CD4-positive, alpha-beta T cell treated with Interleukin-4 for 1 hour (primary cell): ENCODE data around the gene DGKI.
"Not testable (repeated sequence)": the region's sequence is repeated elsewhere in the genome, so short reads cannot be mapped to it uniquely, and the experiment has no call there.

Experiments used
- DNase-seq, 2 donors: peaks; one replicate each; pipeline ENCODE4 v3.0.0-alpha.2; 2020 to 2022

Gene DGKI

GRCh38 chr7:137454767-137455166 is 392.0 kb downstream of the DGKI start:
- DNase-seq, result no peak

DNA sequence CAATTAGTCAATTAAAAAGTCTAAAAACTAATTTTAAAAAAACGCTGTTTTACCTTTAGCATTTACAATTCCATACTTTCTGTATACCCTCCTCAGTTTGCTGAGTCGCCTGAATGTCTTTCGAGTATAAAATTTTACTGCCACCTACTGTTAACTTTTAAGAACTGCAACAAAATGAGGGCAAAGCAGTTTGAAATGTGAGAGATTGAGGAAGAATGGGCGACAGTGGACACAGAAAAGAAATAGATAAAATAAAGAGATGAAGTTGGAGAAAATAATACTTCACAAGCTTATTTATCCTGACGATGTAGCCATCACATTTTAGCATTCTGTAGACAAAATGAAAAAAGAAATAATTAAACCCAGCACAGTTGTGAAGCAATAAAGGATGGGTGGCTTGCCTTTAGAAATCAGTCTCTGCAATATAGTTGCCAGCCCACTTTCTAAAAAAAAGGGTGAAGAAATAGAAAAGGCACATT is 392.5 kb downstream of the DGKI start:
- DNase-seq, result peak in 1 of 2 donors; percentile 36

DNA sequence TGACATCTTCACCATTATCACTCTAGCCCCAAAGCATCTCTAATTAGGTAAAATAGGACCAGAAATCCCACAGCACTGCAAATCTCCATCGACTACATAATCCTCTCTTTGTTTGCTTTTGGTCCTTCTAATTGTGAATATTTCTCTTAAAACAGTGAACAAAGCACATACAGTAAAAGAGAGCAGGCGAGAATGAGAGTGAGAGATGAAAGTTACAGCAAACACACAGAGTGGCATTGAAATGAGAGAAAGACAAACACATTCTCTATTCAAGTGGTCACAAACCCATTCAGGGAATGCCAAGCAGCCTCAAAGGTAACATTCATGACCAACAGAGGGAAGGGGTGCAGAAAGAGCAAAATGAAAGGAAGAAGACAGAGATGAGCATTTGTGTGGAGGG is 393.4 kb downstream of the DGKI start:
- DNase-seq, result no peak

DNA sequence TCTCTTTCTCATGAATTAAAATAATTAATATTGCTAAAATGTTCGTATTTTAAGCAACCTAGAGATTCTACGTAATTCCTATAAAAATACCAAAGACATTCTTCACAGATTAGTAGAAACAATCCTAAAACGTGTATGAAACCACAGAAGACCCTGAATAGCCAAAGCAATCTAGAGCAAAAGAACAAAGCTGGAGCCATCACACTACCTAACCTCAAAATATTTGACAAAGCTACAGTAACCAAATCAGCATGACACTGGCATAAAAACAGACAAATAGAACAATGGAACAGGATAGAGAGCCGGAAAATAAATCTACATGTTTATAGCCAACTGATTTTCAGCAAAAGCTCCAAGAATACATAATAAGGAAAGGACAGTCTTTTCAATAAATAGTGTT is 397.8 kb downstream of the DGKI start:
- no peak for DNase-seq

GRCh38 chr7:137448572-137448971 is 398.2 kb downstream of the DGKI start:
- not testable (repeated sequence) for DNase-seq

DNA sequence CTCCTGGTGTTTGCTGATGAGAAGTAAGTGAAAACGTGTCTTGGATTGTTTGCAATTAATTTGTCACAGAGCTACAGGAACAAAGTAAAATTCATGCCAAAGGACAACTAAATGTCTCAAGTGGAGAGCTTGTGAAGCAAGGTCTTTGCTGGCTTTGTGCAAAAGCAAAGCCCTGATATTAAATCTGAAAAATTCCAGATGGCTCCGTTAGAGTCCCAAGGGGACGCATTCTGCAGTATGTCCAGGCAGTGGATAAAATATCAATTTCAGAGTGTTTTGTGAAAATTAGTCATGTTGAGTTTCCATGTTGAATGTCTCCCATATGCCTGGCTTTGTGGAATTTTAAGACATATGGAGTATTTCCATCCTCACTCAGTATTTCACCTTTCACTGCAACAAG is 400.7 kb downstream of the DGKI start:
- no peak for DNase-seq

DNA sequence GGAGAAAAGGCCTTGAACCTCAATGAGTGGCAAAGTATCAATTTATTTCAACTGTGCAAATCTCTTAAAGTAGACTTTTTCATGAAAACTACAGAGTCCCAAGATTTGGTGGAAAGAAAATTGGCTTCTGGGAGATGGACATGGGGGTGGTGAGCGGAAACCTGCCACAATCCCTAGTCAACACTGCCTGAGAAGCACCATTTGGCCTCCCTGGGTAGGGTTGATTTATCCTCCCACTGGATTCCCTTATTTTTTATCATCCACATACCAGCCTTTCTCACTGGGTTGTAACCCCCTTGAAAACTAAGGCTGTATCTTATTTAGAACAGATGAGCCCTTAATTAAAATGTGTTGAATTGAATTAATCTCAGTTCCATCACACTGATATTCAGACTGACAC is 401.5 kb downstream of the DGKI start:
- no peak for DNase-seq

- DNase-seq, result no peak
These were observed 403.2 kb downstream of the DGKI start for GRCh38 chr7:137443616-137444015.

DNA sequence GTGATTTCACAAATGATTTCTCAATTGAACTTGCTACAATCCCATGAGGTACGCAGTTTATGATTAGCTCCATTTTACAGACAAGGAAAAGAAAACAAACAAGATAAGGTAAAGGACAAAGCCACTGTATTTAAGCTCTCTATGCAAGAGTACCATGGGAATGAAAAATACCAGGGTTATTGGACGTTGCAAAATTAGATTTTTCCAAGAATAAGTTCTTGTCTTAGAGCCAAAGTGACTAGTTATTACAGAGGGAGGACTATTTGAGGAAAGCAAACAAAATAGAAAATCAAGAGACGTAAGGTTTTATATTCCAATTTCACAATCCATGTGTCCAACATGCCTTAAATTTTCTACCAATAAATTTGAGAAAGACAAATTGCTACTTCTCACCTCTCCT is 405.3 kb downstream of the DGKI start:
- DNase-seq, result no peak

- DNase-seq, result no peak
These were observed 406.6 kb downstream of the DGKI start for GRCh38 chr7:137439829-137440825.

- DNase-seq, result no peak
These were observed 411.8 kb downstream of the DGKI start for GRCh38 chr7:137434946-137435345.

DNA sequence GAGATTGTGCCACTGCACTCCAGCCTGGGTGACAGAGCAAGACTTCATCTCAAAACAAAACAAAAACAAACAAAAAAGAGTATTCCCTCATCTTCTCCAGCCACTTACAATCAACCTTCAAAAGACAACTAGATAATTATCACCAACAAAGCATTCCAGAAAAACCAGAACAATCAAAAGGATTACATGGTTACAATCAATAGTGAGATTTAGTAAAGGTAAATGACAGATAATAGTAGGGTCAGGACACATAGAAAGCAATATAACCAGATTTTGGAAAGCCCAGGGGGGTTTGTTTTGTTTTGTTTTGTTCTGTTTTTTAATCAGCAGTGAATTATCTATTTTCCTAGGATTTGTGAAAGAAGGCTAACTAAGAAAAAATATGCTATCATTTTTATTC is 412.2 kb downstream of the DGKI start:
- DNase-seq, result no peak

DNA sequence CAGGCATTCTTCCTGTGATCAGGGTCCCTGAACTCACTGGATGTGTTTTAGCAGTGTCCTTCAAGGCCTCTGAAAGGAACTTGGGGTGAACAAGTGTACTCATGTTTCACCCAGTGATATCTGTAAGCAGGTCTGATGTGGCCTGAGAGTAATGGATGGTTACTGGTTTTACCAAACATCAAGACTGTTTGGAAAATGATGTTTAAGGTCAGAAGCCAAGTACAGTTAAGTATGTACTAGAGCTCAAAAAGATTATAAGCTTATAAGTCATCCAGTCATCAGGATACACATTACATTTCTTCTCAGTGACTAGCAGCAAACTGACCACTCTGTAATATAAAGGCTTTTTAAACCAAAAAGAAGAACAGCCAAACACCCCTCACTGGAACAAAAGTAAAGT is 423.5 kb downstream of the DGKI start:
- DNase-seq, result no peak

DNA sequence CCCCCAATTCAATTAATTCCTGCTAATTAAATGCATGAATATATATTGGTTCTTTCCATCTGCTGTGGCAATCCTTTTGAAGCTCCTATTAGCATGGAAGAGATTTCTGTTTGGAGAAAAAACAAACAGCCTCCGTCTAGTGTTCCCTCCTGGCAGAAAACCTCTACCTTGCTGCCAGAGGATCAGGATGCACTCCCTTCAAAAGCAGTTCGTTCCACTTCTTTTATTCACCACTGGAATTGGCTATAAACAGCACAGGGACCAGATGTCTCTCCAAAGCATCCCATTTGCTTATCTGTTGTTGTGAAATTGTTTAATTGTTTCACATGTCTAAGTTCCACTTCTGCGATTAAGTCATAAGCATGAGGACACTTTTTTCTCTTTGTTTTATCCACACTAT is 425.4 kb downstream of the DGKI start:
- DNase-seq, result no peak

DNA sequence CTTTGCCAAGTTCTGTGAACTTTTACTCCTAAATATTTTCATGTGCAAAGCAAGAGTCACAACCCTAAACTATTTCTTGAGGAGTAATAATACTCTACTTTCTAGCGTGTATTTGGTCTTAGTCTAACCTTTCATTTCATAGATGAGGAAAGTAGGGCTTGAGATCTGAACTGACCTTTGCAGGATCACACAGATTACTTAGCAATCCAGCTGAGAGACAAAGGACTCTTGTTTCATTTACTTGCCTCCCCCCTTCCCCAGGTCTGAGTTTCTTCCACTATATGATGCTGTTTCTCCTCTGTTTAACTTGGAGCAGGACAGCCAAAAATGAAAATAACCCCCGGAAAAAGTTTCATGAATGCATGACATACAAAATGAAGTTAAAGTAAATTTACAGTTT is 427.9 kb downstream of the DGKI start:
- DNase-seq, result no peak

GRCh38 chr7:137417464-137417863 is 429.3 kb downstream of the DGKI start:
- no peak for DNase-seq

- no peak for DNase-seq
These were observed 432.9 kb downstream of the DGKI start for GRCh38 chr7:137413901-137414300.

DNA sequence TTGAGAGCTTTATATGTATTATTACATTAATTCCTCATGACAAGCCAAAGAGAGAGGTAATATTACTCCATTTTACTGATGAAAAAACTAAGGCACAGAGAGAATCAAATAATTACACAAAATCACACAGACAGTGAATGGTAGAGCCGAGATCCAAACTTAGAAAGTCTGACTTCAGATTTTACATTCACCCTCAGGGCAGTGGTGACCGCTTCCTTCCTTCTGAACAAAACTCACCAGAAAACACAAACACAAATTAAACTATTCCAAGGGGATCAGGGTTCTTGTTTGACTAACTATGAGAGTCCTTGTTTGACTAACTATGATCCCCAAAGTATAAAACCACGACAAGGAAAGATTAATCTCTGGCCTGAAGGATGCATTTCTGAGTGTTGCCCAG is 435.3 kb downstream of the DGKI start:
- no peak for DNase-seq

DNA sequence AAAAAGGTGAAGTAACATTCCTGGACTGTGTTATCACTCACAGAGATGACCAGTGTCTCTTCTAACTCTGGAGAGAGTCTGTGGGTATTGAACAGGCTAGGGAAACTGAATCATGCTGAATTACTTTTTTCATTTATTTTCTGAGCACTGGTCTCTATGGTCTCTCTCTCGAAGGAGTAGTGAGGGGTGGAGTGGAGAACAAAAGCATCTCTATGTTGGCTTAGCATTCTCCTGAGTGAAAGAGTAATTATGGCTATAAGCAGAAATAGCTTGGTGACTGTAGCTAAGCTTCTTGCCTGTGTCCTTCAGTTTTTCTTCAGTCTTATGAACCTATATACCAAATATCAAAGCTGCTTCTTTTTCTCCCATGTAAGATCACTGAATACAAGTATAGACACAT is 438.6 kb downstream of the DGKI start:
- no peak for DNase-seq

GRCh38 chr7:137407078-137407477 is 439.7 kb downstream of the DGKI start:
- DNase-seq, result no peak

GRCh38 chr7:137404660-137405317 is 442.0 kb downstream of the DGKI start:
- no peak for DNase-seq

GRCh38 chr7:137403353-137403695 is 443.4 kb downstream of the DGKI start:
- no peak for DNase-seq

DNA sequence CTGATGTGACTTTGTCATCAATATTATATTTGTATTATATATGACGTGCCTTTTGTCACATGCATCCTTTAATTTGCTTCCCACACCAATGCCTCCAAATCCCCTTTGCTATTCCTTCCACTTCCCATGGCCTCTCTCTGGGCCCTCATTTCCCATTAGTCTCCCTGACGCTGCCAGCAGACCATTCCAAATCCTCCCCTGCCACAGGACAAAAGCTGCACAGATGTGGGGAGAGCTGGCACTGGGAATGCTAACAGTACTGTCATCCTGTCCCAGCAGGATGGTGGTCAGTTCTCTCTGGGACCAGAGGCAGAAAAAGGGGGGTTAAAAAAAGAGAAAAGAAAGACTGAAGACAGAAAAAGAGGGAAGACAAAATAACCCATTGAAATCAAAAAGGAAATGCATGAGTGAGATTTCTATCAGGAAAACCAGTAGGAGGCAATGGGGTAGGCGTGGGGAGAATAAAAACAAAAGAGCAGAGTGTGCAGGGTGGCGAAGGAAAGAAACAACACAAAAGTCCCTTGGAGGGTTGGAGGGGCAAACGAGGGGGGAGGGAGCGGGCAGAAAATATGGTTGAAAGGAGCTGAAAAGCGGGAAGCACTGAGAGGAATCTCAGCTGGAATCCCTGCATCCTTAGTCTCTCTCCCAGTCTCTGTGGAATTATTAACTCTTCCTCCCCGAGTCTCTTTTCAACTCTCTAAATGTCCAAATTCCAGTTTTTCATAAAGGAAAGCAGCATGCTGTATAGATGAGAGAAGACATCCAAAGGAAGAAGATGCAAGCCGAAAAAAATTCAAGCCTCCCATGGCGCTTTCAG is 444.0 kb downstream of the DGKI start:
- no peak for DNase-seq
